Choroid plexus epithelial cell (primary cell): Measurements from ENCODE around the gene LGALS8.

Experiments
- DNase-seq: peaks from one replicate; pipeline ENCODE4 v3.0.0-alpha.2; 2010; ENCODE audit warnings: low read depth
- H3K4me3 ChIP-seq: 2 replicates; pipeline ENCODE4 v1.5.1; 2011; ENCODE audit warnings: low read depth, mild to moderate bottlenecking, control low read depth, low read length, moderate library complexity
- CTCF ChIP-seq: conservative IDR thresholded peaks from 2 replicates; pipeline ENCODE4 v1.5.1; 2011; ENCODE audit warnings: low read depth, mild to moderate bottlenecking, control low read depth, inconsistent platforms, low read length, moderate library complexity

LGALS8 gene

DNA sequence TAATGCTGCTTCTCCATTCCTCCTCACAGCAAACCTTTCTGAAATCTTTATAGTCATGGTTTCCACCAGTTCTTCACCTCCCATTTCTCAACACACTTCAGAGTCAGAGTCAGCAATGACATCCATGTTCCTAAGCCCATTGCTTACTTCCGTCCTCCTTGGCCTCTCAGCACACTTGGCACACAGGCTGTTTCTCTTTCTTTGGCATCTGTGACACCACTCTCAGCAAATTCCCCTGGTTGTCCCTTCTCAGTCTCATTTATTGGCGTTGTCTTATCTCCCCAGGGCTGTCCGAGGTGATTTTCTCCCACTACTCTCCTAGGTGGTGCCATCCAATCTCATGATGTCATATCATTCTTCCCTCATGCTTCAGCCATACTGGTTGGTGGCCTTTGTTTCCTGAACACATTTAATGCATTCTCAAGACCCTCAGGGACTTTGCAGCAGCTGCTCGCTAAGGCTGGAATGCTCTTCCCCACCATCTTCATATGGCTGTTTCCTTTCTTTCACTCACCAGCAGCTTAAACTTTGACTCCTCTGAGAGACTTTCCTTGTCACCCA, 3.3 kb upstream of the LGALS8 start:
- TF ChIP-seq CTCF: no peak

GRCh38 chr1:236522937-236523703, 662 bp upstream of the LGALS8 start:
- no peak for TF ChIP-seq CTCF
- DNase-seq: no peak
- H3K4me3 ChIP-seq: peak overlapping the region; percentile 69

More for the DNA sequence above, 3.3 kb upstream of the LGALS8 start:
- H3K4me3 ChIP-seq: no peak overlapping the region
- no peak for DNase-seq

GRCh38 chr1:236524142-236524894, 536 bp downstream of the LGALS8 start:
- TF ChIP-seq CTCF: no peak
- H3K4me3 ChIP-seq: peak overlapping the region; percentile 69
- DNase-seq: peak; percentile 88

DNA sequence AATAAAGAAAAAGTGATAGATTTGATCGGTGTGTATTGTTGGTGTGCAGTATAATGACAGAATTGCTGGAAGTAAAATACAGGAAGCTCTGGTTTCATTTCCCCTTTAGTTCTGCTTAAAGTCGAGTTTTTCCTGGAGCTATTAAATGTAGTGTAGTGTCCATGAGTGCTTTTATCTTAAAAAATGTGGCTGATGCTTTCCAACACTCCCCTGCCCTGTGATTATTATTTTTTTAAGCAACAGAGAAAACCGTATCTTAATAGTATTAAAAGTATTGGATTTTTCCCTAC, 1.1 kb downstream of the LGALS8 start:
- TF ChIP-seq CTCF: no peak
- no peak for DNase-seq
- H3K4me3 ChIP-seq: peak overlapping the region; percentile 69

- no peak for DNase-seq
- TF ChIP-seq CTCF: no peak
- no peak overlapping the region for H3K4me3 ChIP-seq
These were observed 2.3 kb downstream of the LGALS8 start for GRCh38 chr1:236526079-236526478.

GRCh38 chr1:236530286-236530685, 6.5 kb downstream of the LGALS8 start:
- no peak for TF ChIP-seq CTCF

GRCh38 chr1:236530959-236531358, 7.2 kb downstream of the LGALS8 start:
- DNase-seq: no peak
- H3K4me3 ChIP-seq: no peak overlapping the region
- TF ChIP-seq CTCF: no peak

More at GRCh38 chr1:236530286-236530685, 6.5 kb downstream of the LGALS8 start:
- DNase-seq: no peak
- H3K4me3 ChIP-seq: no peak overlapping the region
